GM21619 (cell line): ENCODE measurements around the gene IBSP.

Source experiments
- ATAC-seq: cut with Tn5 transposase; IDR thresholded peaks from one replicate; pipeline ENCODE4 v1.9.1; 2021; ENCODE audit not compliant: unreplicated experiment

IBSP gene, protein sequence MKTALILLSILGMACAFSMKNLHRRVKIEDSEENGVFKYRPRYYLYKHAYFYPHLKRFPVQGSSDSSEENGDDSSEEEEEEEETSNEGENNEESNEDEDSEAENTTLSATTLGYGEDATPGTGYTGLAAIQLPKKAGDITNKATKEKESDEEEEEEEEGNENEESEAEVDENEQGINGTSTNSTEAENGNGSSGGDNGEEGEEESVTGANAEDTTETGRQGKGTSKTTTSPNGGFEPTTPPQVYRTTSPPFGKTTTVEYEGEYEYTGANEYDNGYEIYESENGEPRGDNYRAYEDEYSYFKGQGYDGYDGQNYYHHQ

DNA sequence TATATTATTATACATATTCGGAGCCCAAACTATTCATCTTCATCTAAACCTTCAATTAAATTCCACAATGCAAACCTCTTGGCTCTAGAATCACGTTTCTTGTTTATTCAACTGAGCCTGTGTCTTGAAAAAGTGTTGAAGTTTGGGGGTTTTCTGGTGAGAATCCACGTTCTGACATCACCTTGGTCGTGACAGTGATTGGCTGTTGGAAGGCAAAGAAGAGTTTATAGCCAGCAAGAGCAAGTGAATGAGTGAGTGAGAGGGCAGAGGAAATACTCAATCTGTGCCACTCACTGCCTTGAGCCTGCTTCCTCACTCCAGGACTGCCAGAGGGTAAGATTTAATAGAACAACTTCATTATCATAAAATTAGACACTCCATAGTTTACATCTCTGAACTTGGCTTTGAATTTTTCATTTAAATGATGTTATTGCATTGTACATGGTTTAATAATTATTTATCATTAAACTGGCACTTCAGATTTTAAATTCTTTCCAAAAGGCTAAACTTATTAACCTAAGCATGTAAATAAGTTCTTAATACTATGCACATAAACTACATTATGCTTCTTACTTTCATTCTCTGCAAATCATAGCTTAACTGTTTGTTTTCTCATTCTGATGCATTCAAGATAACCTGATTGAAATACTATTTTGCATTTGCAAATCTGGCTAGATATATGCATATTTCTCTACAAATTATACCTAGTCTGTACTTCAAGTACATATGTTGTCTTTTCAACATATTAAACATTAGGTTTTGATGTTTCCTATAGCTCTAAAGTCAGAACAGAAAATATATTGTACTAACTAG is at the start of gene IBSP:
IBSP (plus strand) TSS at position 254 of the 813 bp plus-strand sequence. CDS start 2,808 bp downstream, outside the sequence.
- no peak for ATAC-seq

DNA sequence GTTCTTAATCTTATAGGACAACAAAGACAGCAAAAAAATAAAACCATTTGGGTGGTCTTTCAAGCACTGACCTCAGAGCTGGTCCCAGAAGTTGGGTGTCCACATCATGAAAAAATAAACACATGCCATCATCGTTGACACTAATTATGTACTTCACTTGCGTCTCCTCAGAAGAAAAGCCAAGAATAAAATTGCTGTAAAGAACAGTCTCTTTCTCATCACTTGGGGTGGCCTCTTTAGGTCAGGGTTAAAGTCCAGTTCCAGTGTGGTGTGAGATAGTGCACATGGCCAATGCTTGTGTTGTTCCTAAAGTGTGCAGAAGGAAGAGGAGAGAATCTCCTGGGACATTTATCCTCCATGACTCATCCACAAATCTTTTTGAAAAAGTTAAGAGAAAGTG is 49.5 kb upstream of the IBSP start:
- no peak for ATAC-seq

DNA sequence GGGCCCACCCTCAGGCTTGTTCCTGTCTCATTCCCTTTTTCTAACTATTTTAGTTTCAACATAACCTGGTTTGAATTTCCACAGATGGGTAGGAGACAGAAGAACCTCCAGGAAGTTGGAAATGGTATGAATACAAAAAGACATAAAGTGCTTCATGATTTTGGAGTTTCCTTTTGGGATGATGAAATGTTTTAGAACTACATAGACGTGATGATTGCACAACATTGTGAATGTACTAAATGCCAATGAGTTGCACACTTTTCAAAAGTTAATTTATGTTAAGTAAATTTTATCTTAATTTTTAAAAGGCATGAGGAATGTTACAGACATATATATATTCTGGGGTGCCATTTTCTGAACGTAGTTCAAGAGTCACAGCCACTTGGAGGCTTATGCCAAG is 41.1 kb upstream of the IBSP start:
- no peak for ATAC-seq

DNA sequence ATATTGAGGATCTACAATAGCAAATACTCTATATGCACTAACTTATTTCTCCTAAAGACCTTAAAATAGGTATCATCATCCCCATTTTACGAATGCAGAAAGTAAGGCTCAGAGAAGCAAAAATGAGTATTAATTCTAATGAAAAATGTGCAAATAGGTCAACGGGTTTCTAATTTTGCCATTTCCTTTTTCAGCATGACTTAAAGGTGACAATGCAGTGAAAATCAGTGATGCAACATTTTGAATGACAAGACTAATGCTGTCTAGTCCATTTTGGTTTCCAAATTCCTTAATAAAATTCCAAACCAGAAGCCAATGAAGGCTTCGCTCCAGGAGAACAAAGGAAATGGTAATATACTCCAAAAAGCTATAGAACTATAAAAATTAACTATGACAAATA is 37.0 kb upstream of the IBSP start:
- ATAC-seq = no peak

DNA sequence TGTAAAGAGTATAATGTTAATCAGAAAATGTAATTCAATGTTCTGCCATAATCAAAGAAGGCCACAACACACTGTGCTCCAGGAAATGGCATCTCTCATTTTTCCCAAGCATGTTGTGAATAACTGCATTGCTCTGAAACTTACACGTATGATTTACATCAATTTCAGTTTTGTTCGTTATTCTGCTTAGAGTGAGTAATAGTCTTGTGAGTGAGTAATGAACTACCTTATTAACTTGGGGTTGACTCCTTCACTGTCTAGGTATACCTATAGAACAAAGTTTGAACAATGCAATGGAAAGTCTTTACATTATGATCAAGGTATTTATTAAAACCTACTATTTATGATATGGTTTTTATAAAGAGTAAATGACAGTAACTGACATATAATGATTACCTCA is 17.8 kb upstream of the IBSP start:
- no peak for ATAC-seq

DNA sequence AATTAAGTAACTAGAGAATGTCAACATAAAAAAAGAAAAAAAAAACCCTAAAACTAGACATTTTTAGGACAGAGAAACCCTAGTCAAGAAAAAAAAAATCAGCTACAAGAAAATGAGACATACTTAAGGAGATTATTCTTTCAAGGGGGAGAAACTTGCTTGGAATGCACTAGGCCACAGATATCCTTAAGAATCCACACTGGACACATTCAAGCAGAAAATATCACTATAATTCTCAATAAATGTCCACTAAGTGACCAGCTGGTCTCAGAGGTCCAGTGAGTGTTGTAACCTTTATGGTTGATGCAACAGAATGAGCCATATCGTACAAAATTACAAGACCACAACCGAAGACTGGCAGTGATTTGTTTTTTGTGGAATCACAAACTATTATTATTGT is 15.6 kb upstream of the IBSP start:
- no peak for ATAC-seq

DNA sequence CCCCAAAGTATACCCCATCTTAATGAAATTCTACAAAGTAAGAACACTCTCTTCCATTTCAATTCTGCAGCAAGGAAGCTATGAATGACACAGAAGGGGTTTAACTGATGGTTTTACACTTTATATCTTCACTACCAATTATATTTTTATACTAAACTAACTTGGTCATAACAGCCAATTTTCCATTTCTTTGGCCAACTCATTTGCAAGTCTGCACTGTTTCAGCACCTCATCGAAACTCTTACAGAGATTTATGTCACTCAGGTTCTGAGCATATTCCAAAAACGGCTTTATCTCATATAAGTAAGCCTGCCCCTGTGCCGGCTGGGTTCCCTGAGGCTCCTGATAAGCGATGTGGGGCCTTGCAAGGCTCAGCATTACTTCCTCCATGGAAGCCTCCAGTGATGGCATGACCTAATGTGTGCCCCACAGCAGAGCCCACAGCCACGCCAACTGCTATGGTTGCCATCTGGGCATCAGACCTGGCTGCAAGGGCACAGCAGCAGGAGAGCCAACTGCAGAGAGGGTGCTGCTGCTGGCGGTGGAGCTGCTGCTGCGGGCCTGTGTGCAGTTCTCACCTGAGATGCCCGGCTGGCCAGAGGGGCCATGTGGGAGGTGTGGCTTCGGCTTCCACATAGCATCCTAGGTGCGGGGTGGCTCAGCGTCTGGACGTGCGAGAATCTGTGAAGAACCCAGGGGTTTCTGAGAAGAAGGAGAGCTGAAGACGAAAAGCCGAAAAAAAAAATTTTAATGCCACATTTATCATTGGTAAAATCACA is 13.4 kb upstream of the IBSP start:
- no peak for ATAC-seq

DNA sequence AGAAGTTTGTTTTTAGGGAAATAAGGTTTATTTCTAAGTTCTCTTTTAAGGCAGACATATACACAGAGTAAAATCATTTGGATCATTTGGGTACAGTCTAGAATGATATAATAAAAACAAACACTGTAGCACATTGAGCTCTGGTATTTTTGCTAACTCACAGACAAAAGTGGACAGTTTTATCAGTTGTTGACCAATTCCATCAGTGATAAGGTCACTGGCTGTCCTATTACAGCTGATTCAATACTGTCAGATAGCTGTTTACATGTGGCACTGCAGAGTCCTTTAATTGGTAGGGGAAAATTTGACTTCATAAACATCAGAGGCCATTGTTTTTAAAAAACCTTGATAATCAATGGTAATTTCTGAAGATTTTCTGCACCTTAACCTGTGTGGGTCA is 3.5 kb downstream of the IBSP start:
- no peak for ATAC-seq

DNA sequence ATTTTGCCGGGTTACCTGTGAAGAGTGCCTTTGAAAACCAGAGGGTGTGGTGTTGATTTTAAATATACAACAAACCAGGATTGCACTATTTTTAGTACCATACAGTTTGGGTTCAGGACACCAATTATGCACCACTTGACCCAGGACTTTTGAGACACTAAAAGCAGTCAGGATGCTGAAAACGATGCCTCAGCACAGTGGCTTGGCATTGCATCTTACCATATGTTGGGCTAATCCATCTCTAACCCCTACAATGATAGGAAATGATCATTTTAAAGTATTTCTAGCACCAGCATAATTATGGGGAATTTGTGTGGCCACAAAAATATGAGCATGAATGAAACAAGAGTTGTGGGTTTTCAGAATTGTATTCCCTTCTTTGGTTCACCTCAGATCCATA is 4.1 kb downstream of the IBSP start:
- ATAC-seq = no peak

DNA sequence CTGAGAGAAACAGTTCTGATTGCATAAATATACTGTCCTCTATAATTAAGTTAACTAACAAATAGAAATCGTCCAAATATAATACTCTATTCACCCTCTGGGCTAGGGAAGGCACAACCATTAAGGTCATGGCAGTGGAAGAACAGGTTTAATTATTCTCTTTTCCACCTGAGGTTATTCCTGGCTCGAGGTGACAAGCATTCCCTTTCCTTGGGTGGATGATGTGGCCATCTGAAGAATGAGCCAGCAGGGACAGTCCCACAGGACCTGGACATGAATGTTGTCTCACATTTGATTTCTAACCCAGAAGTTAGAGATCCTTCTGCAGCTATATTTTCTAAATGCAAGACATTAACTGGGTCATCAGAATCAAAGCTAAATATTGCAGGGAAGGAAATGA is 5.5 kb downstream of the IBSP start:
- ATAC-seq = no peak

DNA sequence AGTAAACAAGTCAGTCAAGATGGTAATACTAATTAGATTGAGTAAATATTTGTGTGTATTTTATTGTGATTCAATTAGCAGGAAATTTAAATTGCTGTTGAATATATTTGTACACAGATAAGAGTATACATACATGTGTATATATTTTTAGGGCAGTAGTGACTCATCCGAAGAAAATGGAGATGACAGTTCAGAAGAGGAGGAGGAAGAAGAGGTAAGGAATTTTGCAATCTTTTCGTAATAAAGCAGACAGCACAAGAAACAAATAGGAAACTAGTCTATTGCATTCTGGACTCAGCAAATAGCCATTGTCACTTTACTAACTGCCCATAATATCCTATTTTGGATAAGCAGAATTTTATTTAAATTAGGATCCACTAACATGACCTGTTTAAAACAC is 6.6 kb downstream of the IBSP start:
- no peak for ATAC-seq

DNA sequence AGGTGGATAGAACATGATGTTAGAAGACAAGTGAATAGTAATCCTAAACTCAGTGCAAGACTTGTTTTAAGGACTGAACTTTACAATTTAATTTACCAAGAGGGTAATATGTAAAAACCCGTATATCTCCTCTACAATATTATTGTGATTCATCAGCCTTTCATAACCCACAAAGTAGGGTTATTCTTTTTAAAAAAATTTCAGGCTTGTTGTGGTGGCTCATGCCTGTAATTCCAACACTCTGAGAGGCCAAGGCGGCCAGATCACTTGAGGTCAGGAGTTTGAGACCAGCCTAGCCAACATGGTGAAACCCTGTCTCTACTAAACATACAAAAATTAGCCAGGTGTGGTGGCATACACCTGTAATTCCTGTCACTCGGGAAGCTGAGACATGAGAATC is 7.2 kb downstream of the IBSP start:
- no peak for ATAC-seq

DNA sequence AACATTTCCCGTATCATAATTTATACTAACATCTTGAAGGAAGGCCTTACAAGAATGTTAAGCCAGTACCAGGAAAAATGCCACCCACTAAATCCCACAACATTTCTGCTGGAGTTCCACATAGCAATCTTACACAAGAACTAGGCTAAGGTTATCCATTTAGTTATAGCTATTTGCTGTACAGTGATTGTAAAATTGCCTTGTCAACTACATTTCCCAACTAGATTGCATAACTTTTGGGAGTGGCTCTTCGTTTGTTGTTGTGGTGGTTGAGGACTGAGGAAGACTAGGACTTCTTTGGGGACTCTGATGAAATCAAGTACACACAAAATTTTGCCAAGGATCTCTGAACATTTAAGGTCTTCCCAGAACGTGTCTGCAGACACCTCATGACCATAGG is 8.0 kb downstream of the IBSP start:
- ATAC-seq = no peak

DNA sequence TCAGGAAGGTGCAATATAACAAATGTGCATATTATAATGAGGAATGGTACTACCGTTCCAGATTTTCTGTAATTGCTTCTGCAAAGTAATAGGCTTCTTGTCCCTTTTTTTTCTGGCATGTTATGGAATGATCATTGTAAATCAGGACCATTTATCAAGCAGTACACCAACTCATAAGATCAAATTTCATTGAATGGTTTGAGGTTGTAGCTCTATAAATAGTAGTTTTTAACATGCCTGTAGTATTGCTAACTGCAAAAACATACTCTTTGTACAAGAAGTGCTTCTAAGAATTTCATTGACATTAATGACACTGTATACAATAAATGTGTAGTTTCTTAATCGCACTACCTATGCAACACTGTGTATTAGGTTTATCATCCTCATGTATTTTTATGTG is 12.6 kb downstream of the IBSP start:
- ATAC-seq = no peak

DNA sequence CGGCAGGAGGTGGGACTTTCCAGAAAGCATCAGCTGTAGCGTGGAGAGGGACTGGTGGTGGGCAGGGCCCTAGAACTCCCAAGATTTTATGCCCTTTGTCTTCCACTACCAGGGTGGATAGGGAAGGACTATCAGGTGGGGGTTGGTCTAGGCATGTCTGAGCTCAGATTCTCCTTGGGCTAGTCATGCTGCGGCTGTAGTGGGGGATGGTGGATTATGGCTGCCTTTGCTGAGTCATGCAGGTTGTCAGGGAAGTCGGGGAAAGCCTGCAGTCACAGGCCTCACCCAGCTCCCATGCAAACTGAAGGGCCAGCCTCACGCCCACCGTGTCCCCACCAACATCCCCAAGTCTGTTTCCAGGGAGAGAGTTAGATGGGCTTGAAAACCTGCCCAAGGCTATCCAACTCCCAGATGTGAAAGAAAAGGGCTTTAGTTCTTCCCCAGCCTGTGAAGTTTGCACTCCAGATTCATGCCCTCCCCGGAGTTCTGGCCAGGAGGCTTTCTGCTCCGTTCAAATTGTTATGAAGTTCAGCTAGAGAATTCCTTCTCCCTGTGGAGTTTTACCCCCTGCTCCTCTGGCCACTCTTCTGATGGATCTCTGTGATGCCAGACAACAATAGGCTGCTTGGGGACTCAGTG is 20.0 kb downstream of the IBSP start:
- no peak for ATAC-seq

DNA sequence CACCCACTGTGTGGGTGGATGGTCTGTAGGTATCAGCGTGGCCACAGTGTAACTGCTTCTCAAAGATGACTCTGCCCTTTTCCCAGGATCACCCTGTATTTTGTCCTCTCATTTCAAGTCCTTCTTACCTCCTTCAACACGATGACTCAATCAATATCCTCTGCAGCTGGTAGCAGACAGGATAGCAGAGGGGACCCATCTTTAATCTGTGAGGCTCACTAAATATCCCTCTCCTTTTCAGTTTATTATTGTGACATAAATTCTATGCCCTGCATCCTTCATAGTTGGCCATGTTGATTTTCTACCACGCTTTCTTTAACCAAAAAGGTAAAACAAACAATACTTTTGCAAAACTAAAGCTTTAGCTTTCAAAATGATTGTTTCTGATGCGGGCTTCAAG is 23.8 kb downstream of the IBSP start:
- no peak for ATAC-seq

DNA sequence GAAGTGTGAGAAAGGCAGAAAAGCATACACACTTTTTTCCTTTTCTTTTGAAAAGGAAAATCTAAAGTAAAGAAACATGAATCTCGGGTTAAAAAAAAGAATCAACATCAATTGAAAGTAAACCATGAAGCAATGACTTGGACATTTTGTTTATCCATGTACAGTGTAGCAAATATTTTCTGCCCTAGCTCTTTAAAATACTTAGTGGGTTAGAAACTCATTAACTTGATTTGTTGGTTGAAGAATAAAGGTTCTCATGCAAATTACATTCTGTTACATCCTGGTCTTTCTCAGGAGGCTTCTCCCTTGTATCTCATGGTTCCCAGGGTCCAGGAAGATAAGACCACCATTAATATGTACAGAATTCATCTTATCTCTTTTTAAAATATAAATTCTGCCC is 24.4 kb downstream of the IBSP start:
- ATAC-seq = no peak

DNA sequence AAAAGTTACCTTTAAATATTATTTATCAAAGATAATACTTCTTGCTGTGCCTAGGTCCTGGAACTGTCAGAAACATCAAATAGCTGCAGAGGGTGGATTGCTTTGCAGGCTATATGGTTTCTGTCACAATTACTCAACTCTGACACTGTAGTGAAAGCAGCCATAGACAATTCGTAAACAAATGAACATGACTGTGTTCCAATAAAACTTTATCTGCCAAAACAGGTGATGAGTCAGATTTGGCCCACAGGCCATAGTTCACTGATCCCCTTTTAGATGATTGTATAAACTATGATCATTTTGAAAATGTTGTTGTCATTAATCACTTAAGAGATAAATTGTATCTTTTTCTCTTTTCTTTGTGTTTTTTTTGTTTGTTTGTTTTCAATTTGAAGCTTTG is 25.0 kb downstream of the IBSP start:
- ATAC-seq = no peak

DNA sequence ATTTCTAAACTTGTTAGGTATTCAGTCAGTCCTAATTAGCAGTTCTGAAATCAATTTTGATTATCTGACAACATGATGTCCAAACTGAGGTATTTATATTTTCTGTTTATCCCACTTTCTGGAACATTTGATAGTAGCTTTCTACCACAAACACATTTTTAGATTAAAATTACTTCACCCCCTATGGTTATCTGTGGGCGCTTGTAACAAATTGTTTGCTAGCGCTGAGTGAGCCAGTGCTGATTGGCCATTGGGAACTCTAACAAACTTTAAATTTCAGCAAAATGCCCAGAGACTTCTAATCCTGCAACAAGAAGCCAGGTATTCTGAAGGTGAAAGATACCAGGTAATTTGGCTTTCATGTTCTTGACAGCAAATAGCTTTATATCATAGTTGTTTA is 33.3 kb downstream of the IBSP start, which contains the start of gene MEPE:
MEPE (plus strand) TSS at position 301 of the 400 bp plus-strand sequence. CDS start 1,746 bp downstream, outside the sequence.
- no peak for ATAC-seq

DNA sequence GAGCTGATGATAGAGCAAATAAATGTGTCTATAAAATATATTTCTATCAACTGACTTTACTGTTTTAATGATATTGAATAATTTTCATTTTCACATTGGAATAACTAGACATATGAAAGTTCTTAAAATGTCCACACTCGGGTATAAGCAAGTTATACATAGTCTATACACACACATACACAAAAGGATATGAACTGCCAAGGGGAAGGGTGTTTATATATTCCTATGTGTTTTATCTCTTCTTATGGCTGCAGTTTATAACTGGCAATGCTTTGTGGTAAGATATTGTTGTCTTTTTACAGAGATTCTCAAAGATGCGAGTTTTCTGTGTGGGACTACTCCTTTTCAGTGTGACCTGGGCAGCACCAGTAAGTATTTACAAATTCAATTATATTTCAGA is 35.0 kb downstream of the IBSP start:
- no peak for ATAC-seq

DNA sequence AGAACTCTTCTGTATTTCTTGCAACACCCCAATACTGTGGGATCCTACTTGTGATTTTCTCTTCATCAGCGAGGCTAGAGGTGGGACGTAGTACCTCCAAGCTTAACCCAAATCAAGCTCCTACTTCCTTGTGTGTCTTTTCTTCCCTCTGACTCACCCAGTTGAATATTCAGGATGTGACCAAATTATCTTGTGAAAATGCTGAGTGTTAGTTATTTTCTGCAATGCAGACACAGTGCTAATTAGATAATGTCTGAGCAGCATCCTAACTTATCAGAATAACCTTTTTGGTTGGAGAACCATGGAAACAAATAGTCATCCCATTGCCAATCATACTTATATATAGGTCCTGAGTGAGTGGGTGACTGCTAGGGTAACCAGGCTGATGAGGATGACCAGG is 35.8 kb downstream of the IBSP start:
- no peak for ATAC-seq
